Ascending aorta (tissue), 2 donors: Measurements from ENCODE around the gene P2RX6. TPM values are rescaled to one million over a fixed set of nuclear protein-coding genes. Genes with fewer than 3 reads are reported as not detected.

ENCODE experiments used
- DNase-seq, 2 donors: peaks; one replicate each; pipeline ENCODE4 v3.0.0-alpha.2; 2019; ENCODE audit warnings: low spot score in 2 of 2
- H3K27ac ChIP-seq, 2 donors: fragments of 200-600 bp; sonication (generic); one replicate each; pipeline ENCODE4 v1.5.1; 2016 to 2017; ENCODE audit warnings: mild to moderate bottlenecking in 1 of 2
- H3K27me3 ChIP-seq: fragments of 200-600 bp; sonication (generic); one replicate; pipeline ENCODE4 v1.5.1; 2017
- H3K36me3 ChIP-seq, 2 donors: fragments of 200-600 bp; sonication (generic); one replicate each; pipeline ENCODE4 v1.5.1; 2016
- H3K4me1 ChIP-seq, 2 donors: fragments of 200-600 bp; sonication (generic); one replicate each; pipeline ENCODE4 v1.5.1; 2016 to 2017; ENCODE audit warnings: mild to moderate bottlenecking in 1 of 2
- H3K4me3 ChIP-seq, 2 donors: fragments of 200-600 bp; sonication (generic); one replicate each; pipeline ENCODE4 v1.5.1; 2016 to 2017; ENCODE audit warnings: mild to moderate bottlenecking in 1 of 2
- H3K9me3 ChIP-seq, 2 donors: fragments of 200-600 bp; sonication (generic); one replicate each; pipeline ENCODE4 v1.5.1; 2016
- intact Hi-C: fragments of 100-400 bp; cut with DNase I; formaldehyde crosslinking; loops from one replicate; pipeline ENCODE4 v1.15.1; 2023
- total RNA-seq: library from RNA; depleted of rRNA; stranded (reverse); fragments of >200 nt; gene quantifications from one replicate; pipeline ENCODE4 v1.1.0, GENCODE V29; 2016
- TF ChIP-seq, protein P1 (sequence below), 3 experiments: fragments of 200-600 bp in 2 of 3; fragments of 450-650 bp in 1 of 3; sonication (generic) in 2 of 3; IDR thresholded peaks; one replicate each; pipeline ENCODE4 v1.5.1; 2016 to 2019; ENCODE audit warnings: antibody characterized with exemption in 3 of 3, mild to moderate bottlenecking in 1 of 3, moderate library complexity in 1 of 3

P2RX6 gene
- total RNA-seq, 1 donor from 2014 or later: not detected

- no peak for DNase-seq
- H3K9me3 ChIP-seq: no peaks in the 10 kb centered on the region
Measured at GRCh38 chr22:20991252-20992055, 23.5 kb upstream of the P2RX6 start.

DNA sequence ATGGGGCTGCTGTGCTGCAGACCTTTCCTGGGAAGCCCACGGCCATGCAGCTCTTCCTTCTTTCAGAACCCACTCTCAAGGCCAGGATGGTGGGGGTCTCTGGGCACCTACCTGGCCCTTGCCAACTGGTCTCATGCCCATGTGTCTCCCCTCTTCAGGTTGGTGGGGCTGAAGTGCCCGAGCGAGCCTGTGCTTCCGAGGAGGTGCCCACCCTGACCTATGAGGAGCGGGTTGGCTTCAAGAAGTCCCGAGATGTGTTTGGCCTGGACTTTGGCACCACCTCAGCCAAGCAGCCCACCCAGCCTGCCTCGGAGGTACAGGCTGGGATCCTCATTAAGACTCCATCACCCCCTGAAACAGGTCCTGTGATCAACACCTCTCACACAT, 22.9 kb upstream of the P2RX6 start:
- Histone ChIP-seq H3K4me3 (no peak overlapping the region), H3K27me3 (no peaks in the 10 kb centered on the region), H3K4me1 (no peaks in the 10 kb centered on the region), H3K9me3 (no peaks in the 10 kb centered on the region), H3K27ac (no peak overlapping the region), H3K36me3 (peaks cover 53 to 87% of the 10 kb centered on the region in 2 donors)
- no peak for DNase-seq
- intact Hi-C loops: no loop called here
- TF ChIP-seq, protein P1, sequence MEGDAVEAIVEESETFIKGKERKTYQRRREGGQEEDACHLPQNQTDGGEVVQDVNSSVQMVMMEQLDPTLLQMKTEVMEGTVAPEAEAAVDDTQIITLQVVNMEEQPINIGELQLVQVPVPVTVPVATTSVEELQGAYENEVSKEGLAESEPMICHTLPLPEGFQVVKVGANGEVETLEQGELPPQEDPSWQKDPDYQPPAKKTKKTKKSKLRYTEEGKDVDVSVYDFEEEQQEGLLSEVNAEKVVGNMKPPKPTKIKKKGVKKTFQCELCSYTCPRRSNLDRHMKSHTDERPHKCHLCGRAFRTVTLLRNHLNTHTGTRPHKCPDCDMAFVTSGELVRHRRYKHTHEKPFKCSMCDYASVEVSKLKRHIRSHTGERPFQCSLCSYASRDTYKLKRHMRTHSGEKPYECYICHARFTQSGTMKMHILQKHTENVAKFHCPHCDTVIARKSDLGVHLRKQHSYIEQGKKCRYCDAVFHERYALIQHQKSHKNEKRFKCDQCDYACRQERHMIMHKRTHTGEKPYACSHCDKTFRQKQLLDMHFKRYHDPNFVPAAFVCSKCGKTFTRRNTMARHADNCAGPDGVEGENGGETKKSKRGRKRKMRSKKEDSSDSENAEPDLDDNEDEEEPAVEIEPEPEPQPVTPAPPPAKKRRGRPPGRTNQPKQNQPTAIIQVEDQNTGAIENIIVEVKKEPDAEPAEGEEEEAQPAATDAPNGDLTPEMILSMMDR (IDR thresholded peaks at IDR 0.05): no peak

More at GRCh38 chr22:20991252-20992055, 23.5 kb upstream of the P2RX6 start:
- no peaks in the 10 kb centered on the region for H3K4me1 ChIP-seq
- H3K36me3 ChIP-seq: peaks cover 49 to 87% of the 10 kb centered on the region in 2 donors
- TF ChIP-seq, protein P1 (IDR thresholded peaks at IDR 0.05): no peak
- intact Hi-C loops: loop anchor here (2.0 kb wide), 1 partner anchor 19 kb away; no protein-coding TSS in a partner anchor
- no peak overlapping the region for H3K4me3 ChIP-seq
- no peak overlapping the region for H3K27ac ChIP-seq
- no peaks in the 10 kb centered on the region for H3K27me3 ChIP-seq

DNA sequence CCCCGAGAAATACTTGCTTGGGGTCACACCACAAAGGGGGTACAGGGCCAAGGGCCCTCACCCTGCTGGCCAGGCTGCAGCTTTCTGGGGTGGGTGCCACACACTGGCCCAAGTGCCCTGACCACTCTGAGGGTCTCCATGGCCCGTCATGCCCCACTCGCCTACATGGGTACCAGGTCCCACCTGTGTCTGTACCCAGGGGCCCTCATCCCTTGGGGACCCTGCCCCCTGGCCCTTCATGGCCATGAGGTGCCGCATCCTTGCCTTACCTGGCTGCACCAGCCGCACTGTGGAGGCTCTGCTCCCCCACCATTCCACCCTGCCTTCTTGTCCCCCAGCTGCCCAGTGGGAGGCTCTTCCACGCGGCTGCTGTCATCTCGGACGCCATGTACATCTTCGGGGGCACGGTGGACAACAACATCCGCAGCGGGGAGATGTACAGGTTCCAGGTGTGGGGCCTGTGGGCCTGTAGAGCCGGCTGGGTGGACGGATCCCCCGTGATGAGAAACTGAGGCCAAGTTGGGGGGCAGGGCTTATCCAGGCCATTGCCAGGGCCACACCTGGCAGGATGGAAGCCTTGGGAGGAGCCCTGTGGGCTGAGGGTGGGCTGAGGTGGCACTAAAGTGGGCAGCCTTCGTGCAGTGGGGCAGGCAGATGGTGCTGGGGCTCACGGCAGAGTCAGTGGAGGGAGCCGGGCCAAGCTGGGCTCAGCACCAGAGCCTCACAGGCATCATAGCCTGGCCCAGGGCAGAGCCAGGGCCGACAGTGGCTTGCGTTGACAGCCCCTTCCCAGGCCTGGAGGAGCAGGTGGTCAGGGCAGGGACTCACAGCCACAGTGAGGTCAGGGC, 22.3 kb upstream of the P2RX6 start:
- peaks cover 47 to 86% of the 10 kb centered on the region in 2 donors for H3K36me3 ChIP-seq
- no peaks in the 10 kb centered on the region for H3K4me1 ChIP-seq
- TF ChIP-seq, protein P1 (IDR thresholded peaks at IDR 0.05): no peak
- no peak for DNase-seq
- no peaks in the 10 kb centered on the region for H3K9me3 ChIP-seq
- H3K4me3 ChIP-seq: no peak overlapping the region
- H3K27ac ChIP-seq: no peak overlapping the region
- intact Hi-C loops: no loop called here
- no peaks in the 10 kb centered on the region for H3K27me3 ChIP-seq

- Histone ChIP-seq H3K9me3 (no peaks in the 10 kb centered on the region), H3K36me3 (peaks cover 43 to 86% of the 10 kb centered on the region in 2 donors), H3K4me1 (no peaks in the 10 kb centered on the region), H3K27ac (no peak overlapping the region), H3K4me3 (no peak overlapping the region), H3K27me3 (no peaks in the 10 kb centered on the region)
- intact Hi-C loops: no loop called here
- no peak for DNase-seq
- TF ChIP-seq, protein P1 (IDR thresholded peaks at IDR 0.05): no peak
Measured at GRCh38 chr22:20993304-20994127, 21.4 kb upstream of the P2RX6 start.
